ENCODE measurements around the gene BPIFB3.
"Not testable (repeated sequence)": the region's sequence is repeated elsewhere in the genome, so short reads cannot be mapped to it uniquely, and the experiment has no call there.

BPIFB3 gene

GRCh38 chr20:33119725-33120720 lies 66.3 kb downstream of the BPIFB3 start:
- H3K4me1 Mint-ChIP-seq (ENCODE audit: low read depth), result peaks cover 10% of the 10 kb centered on the region
- no peak overlapping the region for H3K4me3 Mint-ChIP-seq
- no peaks in the 10 kb centered on the region for H3K36me3 Mint-ChIP-seq (ENCODE audit: low read depth)
- no peak for DNase-seq
- H3K27me3 Mint-ChIP-seq, result no peaks in the 10 kb centered on the region
- no peak overlapping the region for H3K27ac Mint-ChIP-seq
- H3K9me3 Mint-ChIP-seq, result no peaks in the 10 kb centered on the region

GRCh38 chr20:33120934-33121333 lies 67.2 kb downstream of the BPIFB3 start:
- no peak for DNase-seq
- Mint-ChIP-seq H3K4me3 (no peak overlapping the region), H3K36me3 (ENCODE audit: low read depth) (no peaks in the 10 kb centered on the region), H3K4me1 (ENCODE audit: low read depth) (peaks cover 10% of the 10 kb centered on the region), H3K27ac (no peak overlapping the region), H3K9me3 (no peaks in the 10 kb centered on the region), H3K27me3 (peaks cover 7% of the 10 kb centered on the region)

- peaks cover 10% of the 10 kb centered on the region for H3K4me1 Mint-ChIP-seq (ENCODE audit: low read depth)
- H3K4me3 Mint-ChIP-seq; H3K36me3 Mint-ChIP-seq (ENCODE audit: low read depth); H3K9me3 Mint-ChIP-seq; H3K27me3 Mint-ChIP-seq; DNase-seq; H3K27ac Mint-ChIP-seq: not testable (repeated sequence)
These were observed 68.6 kb downstream of the BPIFB3 start for GRCh38 chr20:33122297-33122696.

Measured in activated T-cell treated with anti-CD3 and anti-CD28 coated beads, Interleukin-2, amount 50 U/mL, for 24 hours (primary cell).